Testis (tissue), 3 donors: ENCODE measurements around the gene LIN52. TPM values are rescaled to one million over a fixed set of nuclear protein-coding genes. Genes with fewer than 3 reads are reported as not detected.

Source experiments
- DNase-seq: peaks from one replicate; pipeline ENCODE4 v3.0.0-alpha.2; 2019
- H3K27ac ChIP-seq, 2 donors: fragments of 200-600 bp; sonication (generic); one replicate each; pipeline ENCODE4 v1.5.1; 2019
- H3K27me3 ChIP-seq: fragments of 200-600 bp; sonication (generic); one replicate; pipeline ENCODE4 v1.5.1; 2019
- H3K36me3 ChIP-seq: fragments of 200-600 bp; sonication (generic); one replicate; pipeline ENCODE4 v1.5.1; 2017; ENCODE audit warnings: low read depth; ENCODE audit errors: missing control alignments
- H3K4me1 ChIP-seq: fragments of 200-600 bp; sonication (generic); one replicate; pipeline ENCODE4 v1.5.1; 2019
- H3K4me3 ChIP-seq, 2 donors: fragments of 200-600 bp; sonication (generic); one replicate each; pipeline ENCODE4 v1.5.1; 2017 to 2019
- H3K9me3 ChIP-seq: fragments of 200-600 bp; sonication (generic); one replicate; pipeline ENCODE4 v1.5.1; 2017
- CTCF ChIP-seq, 3 experiments: fragments of 450-650 bp in 2 of 3; fragments of 200-600 bp in 1 of 3; sonication (generic) in 1 of 3; IDR thresholded peaks; one replicate each; pipeline ENCODE4 v1.5.1; 2016 to 2019; ENCODE audit warnings: antibody characterized with exemption in 3 of 3, mild to moderate bottlenecking in 2 of 3, moderate library complexity in 1 of 3
- POLR2A ChIP-seq: fragments of 450-650 bp; IDR thresholded peaks from one replicate; pipeline ENCODE4 v1.6.1; 2017; ENCODE audit warnings: antibody characterized with exemption, mild to moderate bottlenecking, moderate library complexity
- WGBS, 2 donors: methylation state at CpG; one replicate each; pipeline ENCODE4 v1.1.5; 2018; 5-methylcytosine and 5-hydroxymethylcytosine counted together
- intact Hi-C: fragments of 100-400 bp; cut with DNase I; formaldehyde crosslinking; loops from one replicate; pipeline ENCODE4 v1.15.1; 2023; ENCODE audit warnings: low total_unique reads
- polyA plus RNA-seq: library from polyadenylated mRNA; stranded (reverse); fragments of 350-450 nt; fragmentation: Illumina TruSeq; extraction: RNeasy Lipid Tissue Mini Kit (QIAGEN cat#74804); gene quantifications from one replicate; pipeline ENCODE4 v1.2.3, GENCODE V29; 2014; ENCODE audit warnings: low read depth, low replicate concordance; ENCODE audit not compliant: insufficient read depth
- total RNA-seq, 2 donors: library from RNA; depleted of rRNA; stranded (reverse); fragments of >200 nt; gene quantifications; one replicate each; pipeline ENCODE4 v1.2.3, GENCODE V29; 2016

LIN52 gene
- total and polyA plus RNA-seq, 3 donors from 2014 or later, result 13.8 to 21.7 (median 18.9) TPM

GRCh38 chr14:74064883-74065282, 19.9 kb upstream of the LIN52 start:
- no peak for DNase-seq
- H3K4me1 ChIP-seq, result peaks cover 4% of the 10 kb centered on the region
- WGBS, 2 donors, result 80 to 82% methylated on average over 3 of the region's 3 CpGs
- TF ChIP-seq CTCF (IDR thresholded peaks at IDR 0.05) (no peak), POLR2A (no peak)
- no peak overlapping the region for H3K4me3 ChIP-seq
- H3K27ac ChIP-seq, result no peak overlapping the region
- no peaks in the 10 kb centered on the region for H3K27me3 ChIP-seq
- intact Hi-C loops, result no loop called here
- H3K9me3 ChIP-seq, result no peaks in the 10 kb centered on the region
- no peaks in the 10 kb centered on the region for H3K36me3 ChIP-seq

- H3K27me3 ChIP-seq, result no peaks in the 10 kb centered on the region
- H3K36me3 ChIP-seq, result no peaks in the 10 kb centered on the region
- H3K4me3 ChIP-seq, result no peak overlapping the region
- no peaks in the 10 kb centered on the region for H3K9me3 ChIP-seq
- DNase-seq, result no peak
- TF ChIP-seq POLR2A (no peak), CTCF (IDR thresholded peaks at IDR 0.05) (no peak)
- H3K4me1 ChIP-seq, result no peaks in the 10 kb centered on the region
- H3K27ac ChIP-seq, result no peak overlapping the region
- intact Hi-C loops, result no loop called here
- 73 to 85% methylated on average over 3 of the region's 3 CpGs for WGBS, 2 donors
These were observed 18.8 kb upstream of the LIN52 start for GRCh38 chr14:74065746-74066575.

GRCh38 chr14:74077401-74077800, 7.4 kb upstream of the LIN52 start:
- Histone ChIP-seq H3K4me1 (peaks cover 6% of the 10 kb centered on the region), H3K4me3 (no peak overlapping the region), H3K27me3 (no peaks in the 10 kb centered on the region), H3K36me3 (no peaks in the 10 kb centered on the region), H3K27ac (peak overlapping the region in 1 of 2 donors; percentile 15), H3K9me3 (no peaks in the 10 kb centered on the region)
- TF ChIP-seq CTCF (IDR thresholded peaks at IDR 0.05) (no peak), POLR2A (no peak)
- 86 to 89% methylated on average over 1 of the region's 1 CpG for WGBS, 2 donors
- intact Hi-C loops, result no loop called here
- no peak for DNase-seq

GRCh38 chr14:74080820-74081460, 3.8 kb upstream of the LIN52 start:
- H3K36me3 ChIP-seq, result no peaks in the 10 kb centered on the region
- H3K27ac ChIP-seq, result peak overlapping the region; percentile 63 to 87
- H3K4me1 ChIP-seq, result peaks cover 19% of the 10 kb centered on the region
- intact Hi-C loops, result no loop called here
- H3K27me3 ChIP-seq, result no peaks in the 10 kb centered on the region
- no peak overlapping the region for H3K4me3 ChIP-seq
- TF ChIP-seq CTCF (IDR thresholded peaks at IDR 0.05) (no peak), POLR2A (no peak)
- DNase-seq, result peak; percentile 38
- H3K9me3 ChIP-seq, result no peaks in the 10 kb centered on the region
- WGBS, 2 donors, result 50 to 53% methylated on average over 4 of the region's 4 CpGs
